Testis (tissue), 3 donors: ENCODE results near the gene SYDE1. TPM values are rescaled to one million over a fixed set of nuclear protein-coding genes. Genes with fewer than 3 reads are reported as not detected.

Experiments
- DNase-seq: peaks from one replicate; pipeline ENCODE4 v3.0.0-alpha.2; 2019
- H3K27ac ChIP-seq, 2 donors: fragments of 200-600 bp; sonication (generic); one replicate each; pipeline ENCODE4 v1.5.1; 2019
- H3K27me3 ChIP-seq: fragments of 200-600 bp; sonication (generic); one replicate; pipeline ENCODE4 v1.5.1; 2019
- H3K36me3 ChIP-seq: fragments of 200-600 bp; sonication (generic); one replicate; pipeline ENCODE4 v1.5.1; 2017; ENCODE audit warnings: low read depth; ENCODE audit errors: missing control alignments
- H3K4me1 ChIP-seq: fragments of 200-600 bp; sonication (generic); one replicate; pipeline ENCODE4 v1.5.1; 2019
- H3K4me3 ChIP-seq, 2 donors: fragments of 200-600 bp; sonication (generic); one replicate each; pipeline ENCODE4 v1.5.1; 2017 to 2019
- H3K9me3 ChIP-seq: fragments of 200-600 bp; sonication (generic); one replicate; pipeline ENCODE4 v1.5.1; 2017
- POLR2A ChIP-seq: fragments of 450-650 bp; IDR thresholded peaks from one replicate; pipeline ENCODE4 v1.6.1; 2017; ENCODE audit warnings: antibody characterized with exemption, mild to moderate bottlenecking, moderate library complexity
- WGBS, 2 donors: methylation state at CpG; one replicate each; pipeline ENCODE4 v1.1.5; 2018; 5-methylcytosine and 5-hydroxymethylcytosine counted together
- intact Hi-C: fragments of 100-400 bp; cut with DNase I; formaldehyde crosslinking; loops from one replicate; pipeline ENCODE4 v1.15.1; 2023; ENCODE audit warnings: low total_unique reads
- polyA plus RNA-seq: library from polyadenylated mRNA; stranded (reverse); fragments of 350-450 nt; fragmentation: Illumina TruSeq; extraction: RNeasy Lipid Tissue Mini Kit (QIAGEN cat#74804); gene quantifications from one replicate; pipeline ENCODE4 v1.2.3, GENCODE V29; 2014; ENCODE audit warnings: low read depth, low replicate concordance; ENCODE audit not compliant: insufficient read depth
- total RNA-seq, 2 donors: library from RNA; depleted of rRNA; stranded (reverse); fragments of >200 nt; gene quantifications; one replicate each; pipeline ENCODE4 v1.2.3, GENCODE V29; 2016
- TF ChIP-seq, protein P1 (sequence below), 3 experiments: fragments of 450-650 bp in 2 of 3; fragments of 200-600 bp in 1 of 3; sonication (generic) in 1 of 3; IDR thresholded peaks; one replicate each; pipeline ENCODE4 v1.5.1; 2016 to 2019; ENCODE audit warnings: antibody characterized with exemption in 3 of 3, mild to moderate bottlenecking in 2 of 3, moderate library complexity in 1 of 3

SYDE1 gene
- total and polyA plus RNA-seq, 3 donors from 2014 or later: 6.7 to 12.3 (median 9.3) TPM

DNA sequence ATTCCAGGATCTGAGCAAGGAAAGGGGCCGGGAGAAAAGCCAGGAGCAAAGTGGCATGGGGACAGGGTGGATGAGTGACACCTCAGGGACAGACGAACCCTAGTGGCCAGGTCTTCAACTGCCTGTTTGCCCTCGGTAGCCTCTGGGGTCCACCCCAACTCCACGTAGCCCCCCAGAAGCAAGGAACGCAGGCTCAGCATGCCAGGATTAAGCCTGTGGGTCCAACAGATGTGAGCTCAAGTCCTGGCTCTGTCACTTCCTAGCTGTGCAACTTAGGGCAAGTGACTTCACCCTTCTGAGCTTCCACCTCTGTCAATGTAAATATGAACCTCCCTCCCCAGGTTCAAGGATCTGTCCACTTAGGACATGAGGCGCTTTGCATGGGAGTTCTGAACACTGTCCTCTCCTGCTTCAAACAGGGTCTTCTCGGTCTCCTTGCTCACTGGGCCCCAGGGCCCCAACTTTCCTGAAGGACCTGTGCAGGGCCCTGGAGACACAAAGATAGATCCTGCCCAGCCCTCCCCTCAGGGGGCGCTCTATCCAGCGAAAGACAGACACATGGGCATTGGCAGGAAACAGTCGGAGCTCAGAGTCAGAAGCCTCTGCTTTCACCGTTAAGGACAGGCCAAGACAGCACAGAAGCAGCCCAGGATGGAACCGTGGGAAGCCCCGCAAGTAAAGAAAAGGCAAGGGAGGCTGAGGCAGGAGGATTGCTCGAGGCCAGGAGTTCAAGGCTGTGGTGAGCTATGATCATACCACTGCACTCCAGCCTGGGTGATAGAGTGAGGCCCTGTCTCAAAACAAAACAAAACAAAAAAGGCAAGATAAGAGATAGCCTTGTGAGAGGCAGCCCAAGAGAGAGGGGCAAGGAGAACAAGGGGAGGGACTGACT is 13.2 kb downstream of the SYDE1 start:
- DNase-seq: no peak
- Histone ChIP-seq H3K27ac (no peak overlapping the region), H3K36me3 (no peaks in the 10 kb centered on the region), H3K27me3 (no peaks in the 10 kb centered on the region), H3K4me1 (peaks cover 8% of the 10 kb centered on the region), H3K9me3 (no peaks in the 10 kb centered on the region), H3K4me3 (no peak overlapping the region)
- TF ChIP-seq POLR2A: no peak
- TF ChIP-seq, protein P1, sequence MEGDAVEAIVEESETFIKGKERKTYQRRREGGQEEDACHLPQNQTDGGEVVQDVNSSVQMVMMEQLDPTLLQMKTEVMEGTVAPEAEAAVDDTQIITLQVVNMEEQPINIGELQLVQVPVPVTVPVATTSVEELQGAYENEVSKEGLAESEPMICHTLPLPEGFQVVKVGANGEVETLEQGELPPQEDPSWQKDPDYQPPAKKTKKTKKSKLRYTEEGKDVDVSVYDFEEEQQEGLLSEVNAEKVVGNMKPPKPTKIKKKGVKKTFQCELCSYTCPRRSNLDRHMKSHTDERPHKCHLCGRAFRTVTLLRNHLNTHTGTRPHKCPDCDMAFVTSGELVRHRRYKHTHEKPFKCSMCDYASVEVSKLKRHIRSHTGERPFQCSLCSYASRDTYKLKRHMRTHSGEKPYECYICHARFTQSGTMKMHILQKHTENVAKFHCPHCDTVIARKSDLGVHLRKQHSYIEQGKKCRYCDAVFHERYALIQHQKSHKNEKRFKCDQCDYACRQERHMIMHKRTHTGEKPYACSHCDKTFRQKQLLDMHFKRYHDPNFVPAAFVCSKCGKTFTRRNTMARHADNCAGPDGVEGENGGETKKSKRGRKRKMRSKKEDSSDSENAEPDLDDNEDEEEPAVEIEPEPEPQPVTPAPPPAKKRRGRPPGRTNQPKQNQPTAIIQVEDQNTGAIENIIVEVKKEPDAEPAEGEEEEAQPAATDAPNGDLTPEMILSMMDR (IDR thresholded peaks at IDR 0.05): no peak
- WGBS, 2 donors: 90 to 91% methylated on average over 12 to 14 of the region's 14 CpGs
- intact Hi-C loops: no loop called here

DNA sequence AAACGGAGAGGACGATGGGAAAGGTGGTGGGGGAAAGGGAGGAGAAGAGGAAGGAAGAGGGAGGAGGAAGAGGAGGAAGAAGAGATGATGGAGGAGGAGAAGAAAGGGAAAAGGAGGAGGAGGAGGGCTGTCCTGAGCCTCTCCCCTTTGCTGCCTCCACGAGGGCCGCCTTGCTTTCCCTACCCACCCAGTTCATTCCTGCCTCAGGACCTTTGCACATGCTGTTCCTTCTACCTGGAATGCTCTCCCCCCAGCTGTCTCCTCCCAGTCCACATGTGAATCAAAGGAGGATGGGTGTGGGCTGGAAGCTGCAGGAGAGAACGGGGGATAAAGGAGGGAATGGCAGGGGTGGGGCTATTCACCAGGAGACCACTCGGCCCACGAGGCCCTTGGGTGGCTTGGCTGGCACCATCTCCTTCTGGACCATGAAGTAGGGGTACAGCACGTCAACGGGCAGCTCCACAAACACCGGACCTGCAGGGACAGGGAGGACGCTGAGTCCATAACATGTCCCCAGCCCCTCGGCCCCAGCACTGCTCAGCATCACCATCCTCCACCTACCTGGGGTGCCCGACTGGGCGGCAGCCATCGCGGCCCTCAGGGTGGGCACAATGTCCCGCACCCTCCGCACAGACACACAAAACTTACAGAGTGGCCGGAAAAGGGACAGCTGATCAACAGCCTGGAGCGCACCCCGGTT is 15.3 kb downstream of the SYDE1 start:
- Histone ChIP-seq H3K4me1 (peaks cover 14% of the 10 kb centered on the region), H3K9me3 (no peaks in the 10 kb centered on the region), H3K36me3 (no peaks in the 10 kb centered on the region), H3K27ac (no peak overlapping the region), H3K27me3 (no peaks in the 10 kb centered on the region), H3K4me3 (no peak overlapping the region)
- WGBS, 2 donors: 94 to 95% methylated on average over 12 to 21 of the region's 21 CpGs
- no peak for DNase-seq
- intact Hi-C loops: no loop called here
- TF ChIP-seq POLR2A: no peak
- TF ChIP-seq, protein P1 (IDR thresholded peaks at IDR 0.05): no peak

DNA sequence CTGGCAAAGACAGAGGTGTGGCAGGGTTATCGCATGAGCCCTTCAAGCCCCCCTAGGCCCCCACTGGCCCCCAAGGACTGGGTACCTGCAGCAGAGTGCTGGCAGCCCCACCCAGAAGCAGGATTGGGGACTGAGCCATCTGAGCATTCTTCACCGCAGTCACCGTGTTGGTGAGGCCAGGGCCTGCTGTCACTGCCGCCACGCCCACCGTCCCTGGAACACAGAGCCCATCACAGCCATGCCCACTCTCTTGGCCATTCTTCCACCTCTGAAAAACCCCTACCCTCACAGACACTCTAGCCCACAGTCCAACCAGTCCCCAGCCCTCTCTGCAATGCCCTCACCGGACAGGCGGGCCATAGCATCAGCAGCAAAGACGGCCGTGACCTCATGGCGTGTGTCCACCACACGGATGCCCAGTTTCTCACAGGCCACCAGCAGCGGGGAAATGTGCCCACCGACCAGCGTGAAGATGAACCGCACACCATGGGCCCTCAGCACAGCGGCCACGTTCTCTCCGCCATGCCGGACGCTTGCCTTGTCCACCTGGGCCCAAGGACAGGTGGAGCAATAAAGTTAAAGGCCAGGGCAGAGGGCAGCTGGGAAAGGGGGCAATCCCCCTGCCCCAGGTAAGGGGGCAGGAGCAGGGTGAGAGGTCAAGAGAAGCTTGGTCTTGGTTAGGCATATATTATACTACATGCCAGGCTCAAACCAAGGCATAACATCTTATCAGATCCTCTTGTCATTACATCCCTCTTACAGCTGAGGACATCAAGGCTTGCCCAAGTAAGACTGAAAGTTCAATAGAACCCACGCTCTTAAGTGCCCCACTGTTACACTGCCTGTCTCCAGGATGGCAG is 16.1 kb downstream of the SYDE1 start:
- DNase-seq: no peak
- Histone ChIP-seq H3K4me3 (no peak overlapping the region), H3K27me3 (no peaks in the 10 kb centered on the region), H3K36me3 (no peaks in the 10 kb centered on the region), H3K27ac (peak overlapping the region in 1 of 2 donors; percentile 96), H3K9me3 (no peaks in the 10 kb centered on the region), H3K4me1 (peaks cover 14% of the 10 kb centered on the region)
- intact Hi-C loops: no loop called here
- TF ChIP-seq, protein P1 (IDR thresholded peaks at IDR 0.05): no peak
- TF ChIP-seq POLR2A: no peak
- WGBS, 2 donors: 89 to 96% methylated on average over 13 to 22 of the region's 22 CpGs

DNA sequence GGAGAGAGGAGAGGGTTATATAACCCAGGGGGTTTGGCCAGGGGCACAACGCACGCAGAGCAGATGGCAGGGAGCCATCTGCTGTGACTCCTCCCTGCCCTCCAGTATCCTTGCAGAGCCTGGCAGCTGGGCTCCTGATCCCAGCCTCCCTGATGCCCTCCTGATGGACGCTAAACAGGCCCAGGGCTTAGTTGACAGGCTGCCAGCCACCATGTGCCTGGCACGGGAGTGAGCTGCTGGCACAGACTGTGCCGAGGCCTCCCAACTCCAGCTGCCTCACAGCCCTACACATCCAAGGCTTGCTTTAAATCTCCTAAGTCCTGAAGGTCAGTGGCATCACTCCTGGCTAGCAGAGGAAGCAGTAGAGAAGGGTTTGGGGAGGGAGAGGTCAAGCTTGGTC is 16.7 kb downstream of the SYDE1 start:
- DNase-seq: peak; percentile 84
- intact Hi-C loops: no loop called here

More for the DNA sequence above, 16.7 kb downstream of the SYDE1 start:
- peak overlapping the region; percentile 82 to 96 for H3K27ac ChIP-seq
- no peaks in the 10 kb centered on the region for H3K36me3 ChIP-seq
- no peak for TF ChIP-seq POLR2A
- TF ChIP-seq, protein P1 (IDR thresholded peaks at IDR 0.05): no peak
- WGBS, 2 donors: 26 to 57% methylated on average over 4 of the region's 5 CpGs
- no peaks in the 10 kb centered on the region for H3K27me3 ChIP-seq
- no peak overlapping the region for H3K4me3 ChIP-seq
- no peaks in the 10 kb centered on the region for H3K9me3 ChIP-seq
- peaks cover 14% of the 10 kb centered on the region for H3K4me1 ChIP-seq
